ENCODE measurements around the gene VPS26C.

Gene VPS26C

DNA sequence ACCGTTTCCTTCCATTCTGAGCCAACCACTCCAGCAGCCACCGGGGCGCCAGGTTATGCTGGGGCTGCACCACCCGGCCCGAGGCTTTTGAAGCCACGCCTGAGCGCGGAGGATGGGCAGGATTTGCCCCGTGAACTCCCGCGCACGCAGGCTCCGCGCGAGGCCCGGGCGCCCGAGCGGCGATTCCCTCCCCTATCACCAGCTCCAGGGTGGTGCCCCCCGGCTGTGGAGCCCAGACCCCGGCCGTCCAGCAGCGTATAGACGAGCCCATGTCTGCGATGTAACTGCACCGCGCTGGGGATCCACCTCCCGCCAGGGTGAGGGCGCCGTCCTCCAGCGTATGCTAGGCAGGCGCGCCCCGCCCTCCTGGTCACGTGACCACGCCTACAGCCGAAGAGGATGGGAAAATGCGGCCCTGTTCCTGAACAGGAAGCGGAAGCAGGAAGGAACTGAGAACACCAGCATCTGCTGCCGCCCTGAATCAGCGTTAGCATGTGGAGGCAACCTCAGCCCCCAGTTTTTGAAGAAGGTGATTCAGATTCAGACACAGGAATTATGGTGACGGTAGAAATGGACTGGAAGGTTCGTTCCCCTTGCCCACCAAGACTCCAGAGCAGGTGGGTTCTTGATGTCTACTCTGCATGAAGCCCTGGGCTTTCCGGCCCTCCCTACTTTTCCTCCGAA lies 46.0 kb downstream of the VPS26C start:
- Histone ChIP-seq H3K27ac (peak overlapping the region; percentile 69), H3K4me3 (ENCODE audit: low read depth in 1 of 2, low read length in 1 of 2) (peak overlapping the region; percentile 79 to 84), H3K9me3 (no peaks in the 10 kb centered on the region), H3K36me3 (peaks cover 32% of the 10 kb centered on the region), H3K27me3 (peaks cover 18% of the 10 kb centered on the region), H3K4me1 (ENCODE audit: control insufficient read depth in 1 of 2, insufficient read depth in 1 of 2, low read depth in 1 of 2, low read length in 1 of 2) (peaks cover 34 to 39% of the 10 kb centered on the region in 2 experiments)
- TF ChIP-seq, protein P1, sequence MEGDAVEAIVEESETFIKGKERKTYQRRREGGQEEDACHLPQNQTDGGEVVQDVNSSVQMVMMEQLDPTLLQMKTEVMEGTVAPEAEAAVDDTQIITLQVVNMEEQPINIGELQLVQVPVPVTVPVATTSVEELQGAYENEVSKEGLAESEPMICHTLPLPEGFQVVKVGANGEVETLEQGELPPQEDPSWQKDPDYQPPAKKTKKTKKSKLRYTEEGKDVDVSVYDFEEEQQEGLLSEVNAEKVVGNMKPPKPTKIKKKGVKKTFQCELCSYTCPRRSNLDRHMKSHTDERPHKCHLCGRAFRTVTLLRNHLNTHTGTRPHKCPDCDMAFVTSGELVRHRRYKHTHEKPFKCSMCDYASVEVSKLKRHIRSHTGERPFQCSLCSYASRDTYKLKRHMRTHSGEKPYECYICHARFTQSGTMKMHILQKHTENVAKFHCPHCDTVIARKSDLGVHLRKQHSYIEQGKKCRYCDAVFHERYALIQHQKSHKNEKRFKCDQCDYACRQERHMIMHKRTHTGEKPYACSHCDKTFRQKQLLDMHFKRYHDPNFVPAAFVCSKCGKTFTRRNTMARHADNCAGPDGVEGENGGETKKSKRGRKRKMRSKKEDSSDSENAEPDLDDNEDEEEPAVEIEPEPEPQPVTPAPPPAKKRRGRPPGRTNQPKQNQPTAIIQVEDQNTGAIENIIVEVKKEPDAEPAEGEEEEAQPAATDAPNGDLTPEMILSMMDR (IDR thresholded peaks at IDR 0.05), result peak; percentile 85

DNA sequence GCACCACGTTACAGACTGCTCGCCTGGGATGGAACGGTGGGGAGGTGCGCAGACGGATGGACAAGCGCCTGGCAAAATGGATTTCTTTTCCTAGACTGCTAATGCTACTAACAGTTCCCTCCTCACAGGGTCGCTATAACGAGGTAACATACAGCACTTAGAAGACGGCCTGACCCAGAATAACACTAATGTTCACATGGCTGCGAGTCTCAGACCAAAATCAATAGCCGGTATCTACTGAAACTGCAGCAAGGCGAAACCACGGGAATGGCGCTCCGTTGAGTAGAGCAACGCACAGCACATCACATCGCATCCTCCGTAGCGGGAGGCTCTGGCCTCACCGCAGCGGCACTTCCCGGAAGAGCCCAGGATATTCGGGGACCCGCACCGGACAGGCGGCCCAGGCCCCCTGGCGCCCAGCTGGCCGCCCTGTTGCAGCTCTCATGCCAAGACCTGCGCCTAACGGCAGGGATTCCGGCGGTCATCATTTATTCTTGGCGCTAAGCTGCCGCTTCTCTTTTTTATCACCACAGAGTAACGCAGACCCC lies 46.6 kb downstream of the VPS26C start:
- Histone ChIP-seq H3K4me1 (ENCODE audit: control insufficient read depth in 1 of 2, insufficient read depth in 1 of 2, low read depth in 1 of 2, low read length in 1 of 2) (peaks cover 28 to 33% of the 10 kb centered on the region in 2 experiments), H3K9me3 (no peaks in the 10 kb centered on the region), H3K36me3 (peaks cover 25% of the 10 kb centered on the region), H3K4me3 (ENCODE audit: low read depth in 1 of 2, low read length in 1 of 2) (peak overlapping the region; percentile 79 to 84), H3K27ac (peak overlapping the region; percentile 69), H3K27me3 (peaks cover 18% of the 10 kb centered on the region)
- TF ChIP-seq, protein P1 (IDR thresholded peaks at IDR 0.05), result no peak

DNA sequence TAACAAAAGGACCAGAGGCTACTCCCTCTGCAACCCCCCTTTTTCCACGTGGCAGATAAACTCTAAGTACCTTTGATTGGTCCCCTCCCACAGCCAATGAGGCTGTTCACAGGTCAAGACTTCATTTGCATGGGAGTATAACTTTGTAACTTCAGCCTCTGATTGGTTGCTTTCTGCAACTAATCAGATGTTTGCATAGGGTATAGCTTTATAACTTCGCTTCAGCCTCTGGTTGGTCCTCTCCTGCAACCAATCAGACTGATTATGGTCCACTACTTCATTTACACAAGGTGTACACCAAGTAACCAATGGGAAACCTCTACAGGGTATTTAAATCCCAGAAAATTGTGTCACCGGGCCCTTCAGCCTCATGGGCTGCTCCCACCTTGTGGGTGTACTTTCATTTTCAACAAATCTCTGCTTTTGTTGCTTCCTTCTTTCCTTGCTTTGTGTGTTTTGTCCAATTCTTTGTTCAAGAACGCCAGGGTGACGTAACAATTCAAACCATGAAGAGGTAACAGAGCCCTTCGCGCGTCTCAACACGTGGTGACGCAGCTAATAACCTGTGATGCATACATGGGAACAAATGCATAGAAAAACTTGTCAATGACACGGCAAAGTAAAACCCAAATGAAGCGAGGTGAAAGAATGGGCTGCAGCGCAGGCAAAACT lies 47.2 kb downstream of the VPS26C start:
- Histone ChIP-seq H3K4me1 (ENCODE audit: control insufficient read depth in 1 of 2, insufficient read depth in 1 of 2, low read depth in 1 of 2, low read length in 1 of 2) (peaks cover 22 to 27% of the 10 kb centered on the region in 2 experiments), H3K9me3 (no peaks in the 10 kb centered on the region), H3K36me3 (peaks cover 20% of the 10 kb centered on the region), H3K4me3 (ENCODE audit: low read depth in 1 of 2, low read length in 1 of 2) (peak overlapping the region; percentile 79 to 84), H3K27me3 (peaks cover 18% of the 10 kb centered on the region), H3K27ac (no peak overlapping the region)
- TF ChIP-seq, protein P1 (IDR thresholded peaks at IDR 0.05), result no peak

DNA sequence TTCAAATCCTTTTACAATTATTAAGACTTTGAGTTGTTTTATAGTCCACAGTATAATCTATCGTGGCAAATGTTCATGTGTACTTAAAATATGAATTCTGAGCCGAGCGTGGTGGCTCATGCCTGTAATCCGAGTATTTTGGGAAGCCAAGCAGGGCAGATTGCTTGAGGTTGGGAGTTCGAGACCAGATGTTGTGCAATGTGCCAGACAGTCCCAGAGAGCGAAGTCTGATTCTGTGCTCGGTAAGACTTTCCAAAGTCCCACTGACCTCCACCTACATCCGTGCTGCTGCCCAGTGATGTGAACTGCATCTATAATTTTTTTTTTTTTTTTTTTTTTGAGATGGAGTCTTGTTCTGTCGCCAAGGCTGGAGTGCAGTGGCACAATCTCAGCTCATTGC lies 52.2 kb downstream of the VPS26C start:
- no peaks in the 10 kb centered on the region for H3K36me3 ChIP-seq
- H3K27me3 ChIP-seq, result peaks cover 13% of the 10 kb centered on the region
- TF ChIP-seq, protein P1 (IDR thresholded peaks at IDR 0.05), result no peak
- H3K27ac ChIP-seq, result no peak overlapping the region
- H3K4me3 ChIP-seq (ENCODE audit: low read depth in 1 of 2, low read length in 1 of 2), result no peak overlapping the region
- peaks cover 4% of the 10 kb centered on the region in 2 experiments for H3K4me1 ChIP-seq (ENCODE audit: control insufficient read depth in 1 of 2, insufficient read depth in 1 of 2, low read depth in 1 of 2, low read length in 1 of 2)
- H3K9me3 ChIP-seq, result no peaks in the 10 kb centered on the region

DNA sequence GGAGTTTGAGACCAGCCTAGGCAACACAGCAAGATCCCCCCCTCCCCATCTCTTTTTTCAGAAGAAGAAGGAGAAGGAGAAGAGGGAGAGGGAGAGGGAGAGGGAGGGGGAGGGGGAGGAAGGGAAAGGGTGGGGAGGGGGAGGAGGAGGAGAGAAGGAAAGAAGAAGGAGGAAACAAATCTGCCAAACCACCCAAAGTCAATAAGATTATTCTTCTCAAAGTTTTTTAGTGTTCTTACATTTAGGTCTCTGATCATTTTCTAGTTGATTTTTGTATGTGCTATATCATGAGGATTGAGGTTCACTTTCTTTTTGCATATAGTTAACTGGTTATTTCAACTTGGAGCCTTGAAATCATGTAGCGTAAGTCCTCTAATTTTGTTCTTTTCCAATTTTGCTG lies 56.3 kb downstream of the VPS26C start:
- Histone ChIP-seq H3K9me3 (no peaks in the 10 kb centered on the region), H3K4me1 (ENCODE audit: control insufficient read depth in 1 of 2, insufficient read depth in 1 of 2, low read depth in 1 of 2, low read length in 1 of 2) (peaks cover 0 to 12% of the 10 kb centered on the region in 2 experiments), H3K27me3 (no peaks in the 10 kb centered on the region), H3K27ac (no peak overlapping the region), H3K36me3 (no peaks in the 10 kb centered on the region), H3K4me3 (ENCODE audit: low read depth in 1 of 2, low read length in 1 of 2) (no peak overlapping the region)
- TF ChIP-seq, protein P1 (IDR thresholded peaks at IDR 0.05), result no peak
